A549 (cell line): ENCODE measurements around the gene GNGT2.

ENCODE experiments used
- HDAC2 ChIP-seq: fragments of 200-600 bp; sonication (generic); IDR thresholded peaks from 2 replicates; pipeline ENCODE4 v1.6.1; 2016
- HOXA7 ChIP-seq: fragments of 250-450 bp; sonication (Bioruptor Pico); IDR thresholded peaks from 2 replicates; pipeline ENCODE4 v1.5.0; 2020; ENCODE audit warnings: mild to moderate bottlenecking, moderate library complexity
- JUN ChIP-seq, 2 experiments: fragments of >200 bp; sonication (Bioruptor Twin); formaldehyde crosslinking; IDR thresholded peaks; 2 replicates in 1 of 2; 3 replicates in 1 of 2; pipeline ENCODE4 v1.6.1; 2016 to 2017
- JUNB ChIP-seq: fragments of >200 bp; sonication (Bioruptor Twin); formaldehyde crosslinking; IDR thresholded peaks from 2 replicates; pipeline ENCODE4 v1.6.1; 2016
- MYC ChIP-seq: IDR thresholded peaks from 2 replicates; pipeline ENCODE4 v1.6.1; 2012; ENCODE audit warnings: mild to moderate bottlenecking, inconsistent platforms, low read length, improper control_type of control experiment, borderline replicate concordance
- POLR2A ChIP-seq: IDR thresholded peaks from 2 replicates; pipeline ENCODE4 v1.6.1; 2012; ENCODE audit warnings: mild to moderate bottlenecking, low read length
- RAD21 ChIP-seq, 2 experiments: fragments of >200 bp in 1 of 2; sonication (Bioruptor Twin) in 1 of 2; formaldehyde crosslinking in 1 of 2; IDR thresholded peaks in 1 of 2; conservative IDR thresholded peaks in 1 of 2; 2 replicates in 1 of 2; 3 replicates in 1 of 2; pipeline ENCODE4 v1.6.1; 2012 to 2018; ENCODE audit warnings: inconsistent platforms in 1 of 2
- TF ChIP-seq, protein P1 (sequence below): fragments of >200 bp; sonication (Bioruptor Twin); formaldehyde crosslinking; IDR thresholded peaks from 3 replicates; pipeline ENCODE4 v1.5.1; 2016
- TF ChIP-seq, protein P2 (sequence below): fragments of 250-450 bp; sonication (Bioruptor Pico); IDR thresholded peaks from 2 replicates; pipeline ENCODE4 v1.5.0; 2020; ENCODE audit warnings: low read depth, mild to moderate bottlenecking, moderate library complexity
- TF ChIP-seq, protein P3 (sequence below): fragments of 450-650 bp; IDR thresholded peaks from 2 replicates; pipeline ENCODE4 v1.6.1; 2014; ENCODE audit warnings: antibody characterized with exemption
- TF ChIP-seq, protein P4 (sequence below): IDR thresholded peaks from 2 replicates; pipeline ENCODE4 v1.6.1; 2012
- TF ChIP-seq, protein P5 (sequence below): fragments of >200 bp; sonication (Bioruptor Twin); formaldehyde crosslinking; IDR thresholded peaks from 3 replicates; pipeline ENCODE4 v1.6.1; 2016

GRCh38 chr17:49231563-49231894, 21.2 kb upstream of the GNGT2 start:
- TF ChIP-seq, protein P1, sequence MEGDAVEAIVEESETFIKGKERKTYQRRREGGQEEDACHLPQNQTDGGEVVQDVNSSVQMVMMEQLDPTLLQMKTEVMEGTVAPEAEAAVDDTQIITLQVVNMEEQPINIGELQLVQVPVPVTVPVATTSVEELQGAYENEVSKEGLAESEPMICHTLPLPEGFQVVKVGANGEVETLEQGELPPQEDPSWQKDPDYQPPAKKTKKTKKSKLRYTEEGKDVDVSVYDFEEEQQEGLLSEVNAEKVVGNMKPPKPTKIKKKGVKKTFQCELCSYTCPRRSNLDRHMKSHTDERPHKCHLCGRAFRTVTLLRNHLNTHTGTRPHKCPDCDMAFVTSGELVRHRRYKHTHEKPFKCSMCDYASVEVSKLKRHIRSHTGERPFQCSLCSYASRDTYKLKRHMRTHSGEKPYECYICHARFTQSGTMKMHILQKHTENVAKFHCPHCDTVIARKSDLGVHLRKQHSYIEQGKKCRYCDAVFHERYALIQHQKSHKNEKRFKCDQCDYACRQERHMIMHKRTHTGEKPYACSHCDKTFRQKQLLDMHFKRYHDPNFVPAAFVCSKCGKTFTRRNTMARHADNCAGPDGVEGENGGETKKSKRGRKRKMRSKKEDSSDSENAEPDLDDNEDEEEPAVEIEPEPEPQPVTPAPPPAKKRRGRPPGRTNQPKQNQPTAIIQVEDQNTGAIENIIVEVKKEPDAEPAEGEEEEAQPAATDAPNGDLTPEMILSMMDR = no peak
- TF ChIP-seq, protein P2, sequence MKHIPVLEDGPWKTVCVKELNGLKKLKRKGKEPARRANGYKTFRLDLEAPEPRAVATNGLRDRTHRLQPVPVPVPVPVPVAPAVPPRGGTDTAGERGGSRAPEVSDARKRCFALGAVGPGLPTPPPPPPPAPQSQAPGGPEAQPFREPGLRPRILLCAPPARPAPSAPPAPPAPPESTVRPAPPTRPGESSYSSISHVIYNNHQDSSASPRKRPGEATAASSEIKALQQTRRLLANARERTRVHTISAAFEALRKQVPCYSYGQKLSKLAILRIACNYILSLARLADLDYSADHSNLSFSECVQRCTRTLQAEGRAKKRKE = no peak
- no peak for TF ChIP-seq MYC
- no peak for TF ChIP-seq JUN (IDR thresholded peaks at IDR 0.05)
- TF ChIP-seq, protein P3, sequence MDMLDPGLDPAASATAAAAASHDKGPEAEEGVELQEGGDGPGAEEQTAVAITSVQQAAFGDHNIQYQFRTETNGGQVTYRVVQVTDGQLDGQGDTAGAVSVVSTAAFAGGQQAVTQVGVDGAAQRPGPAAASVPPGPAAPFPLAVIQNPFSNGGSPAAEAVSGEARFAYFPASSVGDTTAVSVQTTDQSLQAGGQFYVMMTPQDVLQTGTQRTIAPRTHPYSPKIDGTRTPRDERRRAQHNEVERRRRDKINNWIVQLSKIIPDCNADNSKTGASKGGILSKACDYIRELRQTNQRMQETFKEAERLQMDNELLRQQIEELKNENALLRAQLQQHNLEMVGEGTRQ = no peak
- no peak for TF ChIP-seq JUNB
- TF ChIP-seq HOXA7 (CRISPR knock-in tag) = no peak
- no peak for TF ChIP-seq RAD21 (conservative IDR thresholded peaks at IDR 0.05 in 1 of 2, IDR thresholded peaks at IDR 0.05 in 1 of 2)
- TF ChIP-seq, protein P4, sequence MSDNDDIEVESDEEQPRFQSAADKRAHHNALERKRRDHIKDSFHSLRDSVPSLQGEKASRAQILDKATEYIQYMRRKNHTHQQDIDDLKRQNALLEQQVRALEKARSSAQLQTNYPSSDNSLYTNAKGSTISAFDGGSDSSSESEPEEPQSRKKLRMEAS = no peak
- no peak for TF ChIP-seq POLR2A
- TF ChIP-seq, protein P5, sequence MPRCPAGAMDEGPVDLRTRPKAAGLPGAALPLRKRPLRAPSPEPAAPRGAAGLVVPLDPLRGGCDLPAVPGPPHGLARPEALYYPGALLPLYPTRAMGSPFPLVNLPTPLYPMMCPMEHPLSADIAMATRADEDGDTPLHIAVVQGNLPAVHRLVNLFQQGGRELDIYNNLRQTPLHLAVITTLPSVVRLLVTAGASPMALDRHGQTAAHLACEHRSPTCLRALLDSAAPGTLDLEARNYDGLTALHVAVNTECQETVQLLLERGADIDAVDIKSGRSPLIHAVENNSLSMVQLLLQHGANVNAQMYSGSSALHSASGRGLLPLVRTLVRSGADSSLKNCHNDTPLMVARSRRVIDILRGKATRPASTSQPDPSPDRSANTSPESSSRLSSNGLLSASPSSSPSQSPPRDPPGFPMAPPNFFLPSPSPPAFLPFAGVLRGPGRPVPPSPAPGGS = no peak
- TF ChIP-seq HDAC2 = no peak
